HG03571 (cell line): ENCODE measurements around the gene TBX20.

ENCODE experiments used
- ATAC-seq: cut with Tn5 transposase; IDR thresholded peaks from one replicate; pipeline ENCODE4 v1.9.1; 2021; ENCODE audit not compliant: unreplicated experiment

Gene TBX20, protein sequence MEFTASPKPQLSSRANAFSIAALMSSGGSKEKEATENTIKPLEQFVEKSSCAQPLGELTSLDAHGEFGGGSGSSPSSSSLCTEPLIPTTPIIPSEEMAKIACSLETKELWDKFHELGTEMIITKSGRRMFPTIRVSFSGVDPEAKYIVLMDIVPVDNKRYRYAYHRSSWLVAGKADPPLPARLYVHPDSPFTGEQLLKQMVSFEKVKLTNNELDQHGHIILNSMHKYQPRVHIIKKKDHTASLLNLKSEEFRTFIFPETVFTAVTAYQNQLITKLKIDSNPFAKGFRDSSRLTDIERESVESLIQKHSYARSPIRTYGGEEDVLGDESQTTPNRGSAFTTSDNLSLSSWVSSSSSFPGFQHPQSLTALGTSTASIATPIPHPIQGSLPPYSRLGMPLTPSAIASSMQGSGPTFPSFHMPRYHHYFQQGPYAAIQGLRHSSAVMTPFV

DNA sequence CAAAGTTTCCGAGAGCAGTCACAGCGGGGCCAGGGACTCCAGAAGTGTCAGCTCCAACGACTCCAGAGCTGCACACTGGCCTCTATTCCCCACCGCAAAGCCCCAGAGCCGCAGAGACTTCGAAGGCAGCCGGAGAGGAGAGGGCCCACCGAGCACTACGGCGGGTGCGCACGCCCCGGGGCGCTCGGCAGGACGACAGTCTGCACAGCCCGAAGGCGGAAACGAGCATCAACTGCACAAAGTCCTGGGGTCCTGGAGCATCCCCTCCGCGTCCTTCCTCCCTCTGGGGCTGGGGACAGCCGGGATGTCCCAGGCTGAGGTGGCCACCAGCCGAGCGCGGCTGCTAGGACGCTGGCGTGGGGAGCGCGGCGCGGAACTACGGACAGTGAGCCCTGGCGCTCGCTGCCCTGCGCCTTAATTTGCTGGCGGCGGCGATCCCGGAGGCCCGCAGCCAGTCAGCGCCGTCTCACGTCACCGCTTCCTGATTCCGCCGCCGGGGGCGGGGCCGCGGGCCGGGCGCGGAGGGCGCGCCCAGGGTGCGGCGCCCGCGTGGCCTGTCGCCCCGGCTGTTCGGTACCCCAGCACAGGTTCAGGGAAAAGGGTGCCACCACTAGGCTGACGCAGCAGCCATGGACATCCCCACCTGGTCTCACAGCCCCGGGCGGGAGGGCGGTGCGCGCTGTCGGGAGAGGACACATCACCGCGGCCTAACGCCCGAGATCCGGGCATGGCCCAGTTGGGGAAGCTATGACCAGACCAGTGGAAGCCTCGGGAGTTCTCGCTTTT lies at the start of gene TBX20:
Gene TBX20, minus strand, starts transcription at position 391 of the 786 bp plus-strand sequence. CDS start 480 bp downstream, outside the sequence.
- no peak for ATAC-seq

DNA sequence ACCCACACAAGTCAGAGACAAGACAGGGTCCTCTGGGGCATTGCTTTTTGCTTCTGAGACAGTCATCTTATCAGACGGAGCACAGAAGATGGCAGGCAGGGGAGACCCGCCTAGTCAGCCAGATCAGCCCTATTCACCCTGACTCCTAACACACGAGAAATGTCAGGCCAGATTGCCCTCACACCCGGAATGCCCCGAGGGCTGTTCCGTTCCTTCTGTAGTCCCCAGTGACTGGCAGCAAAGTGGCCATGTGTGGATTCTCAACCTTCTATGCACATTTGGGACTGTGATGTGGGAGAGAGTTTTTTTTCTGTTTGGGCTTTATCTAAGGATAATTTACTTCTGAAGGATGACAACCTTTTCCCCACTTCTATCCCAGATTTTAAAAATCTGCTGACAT lies 35.5 kb upstream of the TBX20 start:
- no peak for ATAC-seq

DNA sequence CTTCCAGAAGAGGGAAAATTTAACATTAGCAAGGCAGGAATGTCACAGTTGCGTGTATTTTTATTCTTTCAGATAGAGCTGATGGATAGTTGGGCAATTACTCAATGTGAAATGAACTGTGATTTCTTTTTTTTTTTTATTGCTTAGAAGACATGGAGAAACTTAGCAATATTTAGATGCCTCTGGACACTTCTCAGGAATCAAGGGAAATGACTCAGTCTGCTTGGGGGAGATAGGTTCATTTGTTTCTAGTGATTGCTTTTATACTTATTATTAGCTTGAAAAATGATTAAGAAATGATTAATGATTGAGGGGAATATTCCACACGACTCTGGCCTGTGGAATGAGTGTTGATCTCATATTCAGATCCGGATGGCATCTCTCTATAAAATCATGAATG lies 33.1 kb upstream of the TBX20 start:
- ATAC-seq: no peak

DNA sequence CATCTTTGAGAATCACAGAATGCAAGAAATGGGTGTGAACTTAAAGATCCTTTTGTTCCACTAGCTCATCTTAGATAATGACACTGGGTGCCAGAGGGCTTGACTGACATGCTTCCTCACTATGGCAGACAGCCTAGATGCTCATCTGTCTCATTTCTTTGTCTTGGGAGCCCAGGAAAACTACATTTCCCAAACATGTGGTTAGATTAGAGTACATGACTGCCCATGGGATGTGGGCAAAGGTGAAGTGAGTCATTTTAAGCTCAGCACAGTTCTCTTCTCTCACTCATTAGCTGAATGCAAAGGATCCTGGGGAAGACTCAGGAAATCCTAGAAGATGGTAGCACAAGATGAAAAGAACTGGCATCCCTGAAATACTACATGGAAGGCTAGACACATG lies 32.5 kb upstream of the TBX20 start:
- no peak for ATAC-seq

DNA sequence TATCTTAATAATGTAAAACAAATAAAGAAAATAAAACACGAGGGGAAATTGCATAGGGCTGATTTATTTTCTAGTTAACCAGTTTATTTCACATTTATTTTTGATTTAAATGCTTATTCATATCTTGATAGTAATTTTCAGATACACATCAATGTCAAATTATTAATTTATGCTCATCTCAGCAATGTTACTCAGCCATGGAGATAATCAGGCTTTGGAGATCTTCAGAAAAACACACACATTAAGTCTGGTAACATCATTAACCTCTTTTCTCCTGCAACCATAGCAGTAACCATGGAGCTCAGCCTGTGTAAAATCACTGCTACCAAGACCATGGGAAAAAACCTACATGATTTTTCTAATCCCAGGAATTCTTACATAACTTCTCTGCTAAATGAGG lies 31.9 kb upstream of the TBX20 start:
- no peak for ATAC-seq

DNA sequence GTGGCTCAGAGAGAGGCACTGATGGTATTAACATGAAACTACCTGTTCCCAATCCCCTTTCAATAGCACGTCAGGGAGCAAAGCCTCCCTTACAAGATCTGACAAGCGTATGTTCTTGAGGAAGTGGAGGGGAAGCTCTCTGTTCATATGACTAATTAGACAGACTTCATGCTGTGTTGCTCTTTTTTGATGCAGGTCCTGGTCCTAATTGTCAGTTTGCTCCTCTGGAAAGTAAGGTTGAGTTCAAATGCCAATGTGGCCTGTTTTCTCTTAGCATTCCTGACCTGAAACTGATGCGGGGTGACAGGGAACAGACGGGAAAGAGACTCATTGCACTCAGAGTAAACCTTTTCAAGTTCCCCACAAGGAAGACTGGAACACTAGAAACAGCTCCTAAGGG lies 27.0 kb upstream of the TBX20 start:
- ATAC-seq: no peak

DNA sequence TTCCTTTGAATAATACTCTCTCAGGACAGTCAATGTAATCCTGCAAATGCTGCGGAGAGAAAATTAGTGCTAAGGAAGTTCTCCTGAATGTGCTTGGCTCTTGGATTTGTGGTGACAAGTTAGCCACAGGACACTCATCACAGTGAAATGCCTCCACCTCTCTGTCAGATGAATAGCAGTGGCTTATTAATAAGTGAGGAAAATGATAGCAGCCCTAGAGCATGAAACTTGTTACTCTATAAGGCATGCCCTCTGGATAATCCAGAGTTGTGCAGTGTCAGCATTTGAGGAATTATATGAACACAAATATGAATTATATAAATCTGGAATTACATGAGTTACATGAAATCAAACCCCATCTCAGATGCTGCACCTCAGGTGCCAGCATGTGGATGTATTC lies 23.5 kb upstream of the TBX20 start:
- no peak for ATAC-seq

DNA sequence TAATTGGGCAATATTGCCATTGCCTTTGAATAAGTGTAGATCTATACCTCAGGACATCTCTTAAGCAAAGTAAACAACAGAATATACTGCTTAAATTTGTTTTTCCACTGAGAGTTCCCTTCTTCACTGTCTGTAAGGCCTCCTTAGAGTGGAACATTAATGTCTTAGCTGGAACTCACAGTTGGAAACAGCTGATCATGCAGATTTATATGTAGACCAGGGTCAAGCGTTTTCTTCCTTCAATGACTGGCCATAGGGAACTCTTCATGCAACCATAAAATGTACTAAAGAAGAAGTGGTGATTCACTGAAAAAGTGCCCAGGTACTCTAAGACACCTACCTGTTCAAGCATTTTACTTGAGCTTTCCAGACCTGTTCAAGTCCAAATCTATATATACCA lies 18.3 kb upstream of the TBX20 start:
- no peak for ATAC-seq

DNA sequence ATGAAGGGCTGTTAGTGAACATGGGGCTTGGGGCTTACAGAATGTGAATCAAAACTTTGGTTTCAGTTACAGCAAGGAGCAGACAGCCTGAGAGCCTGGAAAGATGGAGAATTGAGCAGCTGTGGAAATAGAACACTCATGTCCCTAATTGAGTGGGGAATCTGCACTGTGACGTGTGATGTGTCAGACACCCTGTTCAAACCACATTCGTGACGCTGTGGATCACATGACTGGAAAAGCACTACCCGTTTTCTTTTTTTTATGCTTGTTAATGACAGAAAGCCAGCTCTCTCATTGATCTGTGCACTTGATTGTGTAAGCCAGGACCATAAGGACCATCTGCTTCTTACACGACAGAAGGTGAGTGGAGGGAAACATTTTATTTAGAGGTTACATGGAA lies 15.1 kb upstream of the TBX20 start:
- no peak for ATAC-seq

DNA sequence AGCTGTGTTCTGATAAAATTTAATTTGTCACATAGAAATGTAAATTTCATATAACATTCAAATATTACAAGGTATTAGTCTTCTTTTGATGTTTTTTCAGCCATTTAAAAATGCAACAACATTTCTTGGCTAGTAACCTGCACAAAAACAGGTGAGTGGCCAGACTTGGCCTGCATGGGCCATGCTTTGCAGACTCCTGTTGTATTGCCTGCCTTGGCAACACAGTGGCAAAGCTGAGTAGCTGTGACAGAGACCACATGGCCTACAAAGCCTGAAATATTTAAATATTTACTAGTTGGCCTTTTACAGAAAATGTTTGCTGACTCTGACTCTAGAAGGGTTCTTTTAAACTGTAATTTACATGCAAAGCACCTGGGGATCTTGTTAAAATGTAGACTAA lies 13.5 kb upstream of the TBX20 start:
- no peak for ATAC-seq

DNA sequence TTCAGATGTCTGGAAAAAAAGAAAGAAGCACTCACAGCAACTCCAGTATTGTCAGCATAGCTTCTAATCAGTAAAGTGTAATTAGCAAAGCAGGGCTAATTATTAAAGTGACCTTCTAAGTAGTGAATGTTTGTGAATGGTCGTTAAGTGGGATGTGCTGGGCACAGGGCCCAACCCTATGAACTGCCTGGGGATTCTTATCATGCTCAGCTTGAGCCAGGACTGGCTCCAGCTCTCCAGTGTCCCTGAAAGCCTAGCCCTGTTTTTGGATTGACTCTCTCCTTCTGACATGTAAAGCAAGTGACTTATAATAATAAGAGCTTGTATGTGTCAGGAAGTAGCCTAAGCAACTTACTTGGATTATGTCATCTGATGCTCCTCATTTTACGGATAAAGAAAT lies 9.5 kb upstream of the TBX20 start:
- ATAC-seq: no peak

DNA sequence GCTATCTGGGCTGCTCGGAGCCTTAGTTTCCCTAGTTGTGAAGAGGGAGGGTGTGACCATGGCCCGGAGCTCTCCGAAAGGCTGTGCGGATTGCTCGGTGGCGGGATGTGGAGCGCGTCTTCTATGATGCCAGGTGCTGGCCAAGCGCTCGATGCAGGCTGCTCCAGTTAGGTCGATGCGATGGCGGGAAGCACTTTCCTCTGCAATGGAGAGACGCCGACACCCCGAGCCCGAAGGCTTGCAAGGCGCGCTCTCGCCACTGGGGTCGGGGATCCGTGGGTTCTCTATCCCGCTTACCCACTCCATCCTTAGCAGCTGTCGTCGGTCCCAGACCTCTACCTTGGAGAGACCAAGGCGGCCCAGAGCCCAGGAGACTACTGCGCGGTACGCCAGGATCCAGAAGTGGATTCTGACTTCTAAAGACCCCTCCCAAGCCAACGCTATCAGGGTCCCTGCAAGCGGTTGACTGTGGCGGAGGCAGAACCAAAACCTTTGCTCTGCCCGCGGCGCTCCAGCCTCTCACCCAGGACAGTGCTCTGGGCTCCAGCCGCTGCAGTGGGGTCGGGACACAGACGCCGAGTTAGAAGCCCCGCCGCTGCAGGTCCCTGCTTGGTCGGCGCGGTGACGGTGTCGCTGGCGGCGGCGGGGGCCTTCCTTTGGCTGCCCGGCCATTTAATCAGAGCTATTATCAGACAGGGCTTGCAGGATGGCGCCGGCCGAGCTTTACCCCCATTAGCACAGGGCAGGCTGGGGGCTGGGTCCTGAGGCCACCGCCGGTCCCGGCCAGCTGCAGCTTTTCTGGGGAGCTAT lies 7.8 kb upstream of the TBX20 start:
- ATAC-seq: no peak

DNA sequence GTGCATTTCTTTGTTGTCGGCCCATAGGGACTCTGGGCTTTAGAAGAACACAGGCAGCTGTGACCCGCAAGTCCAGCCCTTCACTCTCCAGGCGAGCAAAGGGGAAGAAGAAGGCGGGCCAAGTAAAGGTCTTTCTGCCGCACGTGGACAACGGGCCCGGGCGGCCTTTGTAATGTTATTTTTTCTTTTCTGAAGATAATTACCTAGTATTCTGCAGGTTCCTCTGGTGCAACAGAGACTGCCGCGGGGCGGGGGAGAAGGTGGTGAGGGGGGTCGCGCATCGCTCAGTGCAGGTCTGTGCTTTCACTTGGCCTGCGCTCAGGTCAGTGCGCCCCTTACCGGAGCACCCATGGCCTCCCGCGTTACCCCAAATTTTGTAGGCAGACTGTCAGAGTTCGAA lies 7.1 kb upstream of the TBX20 start:
- ATAC-seq: no peak

DNA sequence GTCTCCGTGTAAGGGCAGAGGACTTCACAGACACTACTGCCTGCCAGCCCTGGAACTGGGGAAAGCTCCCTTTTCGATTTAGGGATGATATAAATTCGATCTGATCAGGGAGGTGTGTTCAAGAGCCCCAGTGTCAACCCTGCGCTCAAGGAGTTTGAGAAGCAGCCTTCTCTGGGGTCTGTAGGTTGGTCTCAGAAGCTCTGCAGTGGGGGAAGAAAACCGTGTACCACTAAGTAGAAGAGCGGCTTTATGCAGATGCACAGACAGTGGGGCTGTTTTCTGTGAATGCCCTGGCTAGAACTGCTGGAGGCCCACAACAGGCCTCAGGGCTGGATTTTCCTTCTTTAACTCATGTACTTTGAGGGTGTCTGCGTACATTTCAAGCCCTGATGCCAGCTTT lies 6.3 kb upstream of the TBX20 start:
- ATAC-seq: no peak

DNA sequence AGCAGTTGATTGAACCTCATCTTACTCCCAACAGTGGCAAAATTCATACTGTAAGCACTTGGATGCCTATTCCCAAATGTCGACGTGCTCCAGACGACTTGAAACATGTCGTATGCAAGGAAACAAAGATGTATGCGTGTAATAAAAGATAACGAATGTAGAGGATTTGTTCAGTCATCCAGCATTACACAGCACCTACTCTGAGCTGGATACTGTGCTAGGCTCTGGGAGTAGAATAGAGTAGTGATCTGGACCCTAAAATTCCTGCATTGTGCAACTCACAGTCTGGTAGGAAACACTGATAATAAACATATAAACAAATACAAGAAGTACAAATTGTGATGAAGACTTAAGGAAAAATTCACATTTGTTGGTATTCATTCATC lies 5.6 kb upstream of the TBX20 start:
- no peak for ATAC-seq

DNA sequence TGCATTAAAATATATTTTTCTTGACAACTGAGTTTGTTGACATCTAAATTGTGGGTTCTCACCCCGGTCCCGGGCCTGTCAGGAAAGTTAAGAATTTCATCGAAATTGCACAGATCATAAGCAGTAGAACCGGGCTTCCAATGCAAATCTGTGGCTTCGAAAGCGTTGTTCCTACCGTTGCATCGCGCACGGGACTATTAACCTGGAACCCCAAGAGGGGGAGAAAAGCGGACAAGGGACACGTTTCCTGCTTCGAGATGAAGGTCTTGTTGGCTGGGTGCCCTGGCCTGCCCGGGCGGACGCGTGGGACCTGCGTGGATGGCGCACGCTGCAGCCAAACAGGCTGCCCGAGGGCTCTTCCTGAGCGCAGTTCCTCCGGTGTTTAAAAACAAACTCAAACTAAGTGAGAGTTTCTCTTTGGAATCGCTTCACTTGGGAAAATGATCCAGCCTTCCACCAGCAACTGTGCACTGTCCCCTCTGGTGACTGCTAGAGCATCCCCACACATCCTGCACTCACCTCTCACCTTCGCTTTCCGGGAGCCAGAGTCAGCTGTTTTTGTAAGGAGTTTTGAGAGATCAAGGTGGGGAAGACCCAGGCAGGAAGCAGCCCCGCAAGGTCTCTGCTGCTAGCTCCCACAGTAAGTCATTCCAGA lies 5.1 kb upstream of the TBX20 start:
- ATAC-seq: no peak

DNA sequence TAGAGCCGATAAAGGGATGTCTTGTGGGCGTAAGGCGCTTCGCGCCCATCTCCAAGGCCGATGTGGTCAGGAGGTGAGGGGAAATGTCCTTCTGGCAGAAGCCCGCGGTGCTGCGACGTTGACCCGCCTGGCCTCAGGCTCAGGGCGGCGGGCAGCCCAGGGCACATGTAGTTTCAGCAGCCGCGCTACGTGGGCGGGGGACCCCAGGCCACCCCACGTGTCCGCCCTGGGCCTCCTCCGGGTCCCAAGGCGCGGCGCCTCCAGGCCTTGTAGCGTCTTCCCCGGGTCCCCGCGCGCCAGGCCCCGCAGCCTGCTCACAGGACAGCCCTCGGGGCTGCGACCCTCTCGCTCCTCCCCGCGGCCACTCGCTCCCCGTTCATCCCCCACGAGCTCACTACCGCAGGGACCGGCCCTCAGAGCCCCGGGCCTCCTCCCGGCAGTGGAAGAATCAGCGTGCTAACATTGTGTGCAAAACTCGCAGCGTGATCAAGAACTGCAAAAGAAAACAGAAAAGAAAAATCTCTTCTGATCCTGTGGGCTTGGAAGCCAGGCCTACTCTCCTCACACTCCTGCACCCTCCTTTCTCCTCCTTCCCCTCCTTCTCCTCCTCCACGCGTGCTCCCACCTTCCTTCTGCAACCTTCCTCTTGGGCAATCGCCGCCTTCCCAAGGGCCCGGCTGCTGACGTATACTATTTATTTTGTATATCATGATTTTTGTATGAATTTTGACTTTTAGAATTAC lies 4.4 kb upstream of the TBX20 start:
- ATAC-seq: no peak

DNA sequence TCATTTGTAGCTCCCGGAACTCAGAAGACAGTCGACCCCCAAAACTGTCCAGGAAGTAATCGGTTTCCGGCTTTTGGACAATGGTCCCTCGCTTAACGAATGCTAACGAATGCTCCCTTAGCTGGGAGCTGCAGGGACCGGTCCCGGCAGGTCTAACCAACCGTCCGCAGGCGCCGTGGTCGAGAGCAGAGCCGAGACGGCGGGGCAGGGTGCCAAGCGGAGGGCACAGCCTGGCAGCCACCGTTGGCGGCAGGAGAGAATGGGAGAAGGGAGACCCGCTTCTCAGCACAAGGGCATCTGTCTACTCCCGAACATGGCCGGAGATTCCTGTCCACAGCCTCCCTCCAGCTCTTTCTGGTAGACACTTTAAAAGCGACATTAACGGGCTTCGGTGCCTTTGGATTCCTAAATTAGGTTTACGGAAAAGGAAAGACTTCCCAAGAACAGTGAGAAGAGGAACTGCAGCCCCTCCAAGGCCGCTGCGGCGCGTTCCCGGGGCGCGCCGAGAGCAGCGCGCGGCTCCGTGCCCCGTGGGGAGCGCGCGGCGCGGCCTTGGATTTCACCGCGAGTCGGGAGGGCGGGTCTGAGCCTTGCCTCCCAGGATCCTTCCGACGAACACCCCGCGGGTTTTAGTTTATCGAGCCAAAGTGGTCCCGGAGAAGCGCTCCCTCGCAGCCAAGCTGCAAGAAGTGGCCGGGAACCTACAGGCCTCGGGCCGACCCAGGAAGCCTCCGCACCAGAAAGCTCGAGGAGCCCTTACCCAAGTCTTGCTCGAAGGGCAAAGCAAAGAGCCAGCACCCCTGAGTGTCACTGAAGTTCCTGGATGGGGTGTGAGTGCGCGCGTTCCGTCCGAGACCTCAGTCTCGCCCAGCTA lies 3.6 kb upstream of the TBX20 start:
- ATAC-seq: no peak
